Measurements from ENCODE around the gene ATP1A1.

DNA sequence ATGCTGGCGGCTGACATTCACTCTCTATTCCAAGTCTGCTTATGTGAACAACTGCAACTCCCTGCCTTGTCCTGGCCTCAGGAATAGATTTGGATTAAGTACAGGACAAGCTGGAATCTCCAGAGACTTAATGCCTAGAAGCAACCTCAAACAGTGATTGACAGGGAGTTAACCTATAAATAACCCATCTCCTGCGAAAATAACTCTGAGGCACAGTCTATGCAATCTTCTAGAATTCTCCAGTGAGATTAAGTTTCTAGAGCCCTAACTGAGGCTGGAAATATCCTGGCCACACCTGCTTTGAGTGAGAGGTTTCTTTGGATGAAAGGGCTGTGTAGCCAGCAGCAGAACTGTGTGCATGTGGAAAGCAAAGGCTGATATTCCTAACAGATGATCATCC is 25.3 kb upstream of the ATP1A1 start:
- TF ChIP-seq, protein P1, sequence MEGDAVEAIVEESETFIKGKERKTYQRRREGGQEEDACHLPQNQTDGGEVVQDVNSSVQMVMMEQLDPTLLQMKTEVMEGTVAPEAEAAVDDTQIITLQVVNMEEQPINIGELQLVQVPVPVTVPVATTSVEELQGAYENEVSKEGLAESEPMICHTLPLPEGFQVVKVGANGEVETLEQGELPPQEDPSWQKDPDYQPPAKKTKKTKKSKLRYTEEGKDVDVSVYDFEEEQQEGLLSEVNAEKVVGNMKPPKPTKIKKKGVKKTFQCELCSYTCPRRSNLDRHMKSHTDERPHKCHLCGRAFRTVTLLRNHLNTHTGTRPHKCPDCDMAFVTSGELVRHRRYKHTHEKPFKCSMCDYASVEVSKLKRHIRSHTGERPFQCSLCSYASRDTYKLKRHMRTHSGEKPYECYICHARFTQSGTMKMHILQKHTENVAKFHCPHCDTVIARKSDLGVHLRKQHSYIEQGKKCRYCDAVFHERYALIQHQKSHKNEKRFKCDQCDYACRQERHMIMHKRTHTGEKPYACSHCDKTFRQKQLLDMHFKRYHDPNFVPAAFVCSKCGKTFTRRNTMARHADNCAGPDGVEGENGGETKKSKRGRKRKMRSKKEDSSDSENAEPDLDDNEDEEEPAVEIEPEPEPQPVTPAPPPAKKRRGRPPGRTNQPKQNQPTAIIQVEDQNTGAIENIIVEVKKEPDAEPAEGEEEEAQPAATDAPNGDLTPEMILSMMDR (IDR thresholded peaks at IDR 0.05; ENCODE audit: low read depth, low read length), result no peak
- TF ChIP-seq POLR2A (IDR thresholded peaks at IDR 0.05; ENCODE audit: extremely low read depth, insufficient read length), result no peak
- TF ChIP-seq, protein P2, sequence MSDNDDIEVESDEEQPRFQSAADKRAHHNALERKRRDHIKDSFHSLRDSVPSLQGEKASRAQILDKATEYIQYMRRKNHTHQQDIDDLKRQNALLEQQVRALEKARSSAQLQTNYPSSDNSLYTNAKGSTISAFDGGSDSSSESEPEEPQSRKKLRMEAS (IDR thresholded peaks at IDR 0.05; ENCODE audit: low read depth, low read length), result no peak
